ENCODE measurements around the gene FAHD1. TPM values are rescaled to one million over a fixed set of nuclear protein-coding genes. Genes with fewer than 3 reads are reported as not detected.

FAHD1 gene
- total and polyA plus RNA-seq, 9 of the 15 experiments (the other 6 are each of a cell fraction or from before 2014, with no cell fraction given), result 2.2 to 20.9 (median 10.7) TPM

DNA sequence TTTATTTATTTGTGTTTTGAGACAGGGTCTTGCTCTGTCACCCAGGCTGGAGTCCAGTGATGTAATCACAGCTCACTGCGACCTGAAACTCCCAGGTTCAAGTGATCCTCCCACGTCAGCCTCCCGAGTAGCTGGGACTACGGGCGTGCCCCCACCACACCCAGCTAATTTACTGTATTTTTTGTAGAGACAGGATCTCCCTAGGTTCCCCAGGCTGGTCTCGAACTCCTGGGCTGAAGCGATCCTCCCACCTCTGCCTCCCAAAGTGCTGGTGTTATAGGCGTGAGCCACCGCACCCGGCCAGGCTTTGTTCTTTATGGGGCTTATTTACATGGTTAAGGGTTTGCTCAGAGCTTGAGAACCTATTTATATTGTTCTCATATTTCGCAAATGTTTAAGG, 50.8 kb downstream of the FAHD1 start:
- H3K27me3 ChIP-seq (ENCODE audit: control insufficient read depth in 2 of 2, insufficient read depth in 2 of 2, low read length in 2 of 2), result peaks cover 0 to 5% of the 10 kb centered on the region in 2 experiments; a peak in 3 of 5 replicates
- H2AFZ ChIP-seq (ENCODE audit: low read depth, low read length), result no peak overlapping the region
- ChIA-PET POLR2A (interaction anchor here (0.7 to 1.7 kb wide), 6 partner anchors 8 to 517 kb away, joined by 3 to 4 read pairs (median 3); no protein-coding TSS in a partner anchor), CTCF (ENCODE audit: low intra/inter-chr PET ratio) (no interaction called here)
- in situ Hi-C loops (cut with MboI) (no loop called here), intact Hi-C loops (cut with micrococcal nuclease) (no loop called here)
- no peaks in the 10 kb centered on the region for H3K9me1 ChIP-seq (ENCODE audit: control insufficient read depth, insufficient read depth, low read length)
- FAIRE-seq, result no peak
- no peak overlapping the region for H3K4me2 ChIP-seq (ENCODE audit: insufficient read depth, low read length)
- no peaks in the 10 kb centered on the region for H3K79me2 ChIP-seq (ENCODE audit: control insufficient read depth, insufficient read depth, low read length)
- TF ChIP-seq CEBPB (tag; IDR thresholded peaks at IDR 0.05) (0 out of 2 replicates have a peak, but pooled peaks have one; percentile 39), ATF7 (IDR thresholded peaks at IDR 0.05) (peak; percentile 22; the same call in 1 of the 2 replicates), ZNF780A (CRISPR knock-in tag; IDR thresholded peaks at IDR 0.05) (no peak), EGR1 (conservative IDR thresholded peaks at IDR 0.05) (peak; percentile 25; the same call in 1 of the 2 replicates)
- TF ChIP-seq, protein P1, sequence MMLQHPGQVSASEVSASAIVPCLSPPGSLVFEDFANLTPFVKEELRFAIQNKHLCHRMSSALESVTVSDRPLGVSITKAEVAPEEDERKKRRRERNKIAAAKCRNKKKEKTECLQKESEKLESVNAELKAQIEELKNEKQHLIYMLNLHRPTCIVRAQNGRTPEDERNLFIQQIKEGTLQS (IDR thresholded peaks at IDR 0.05), result peak; percentile 52; the same call in 1 of the 2 replicates
- TF ChIP-seq, protein P1 (CRISPR knock-in tag; conservative IDR thresholded peaks at IDR 0.05), result no peak
- peak in 1 of 4 experiments; percentile 23 for DNase-seq (ENCODE audit: extremely low read depth in 1 of 4, low spot score in 3 of 4)
- no peaks in the 10 kb centered on the region for H4K20me1 ChIP-seq (replicated peaks; ENCODE audit: control insufficient read depth, insufficient read depth, low read length)
- ATAC-seq, result peak; percentile 60
- BruUV-seq (replicated peaks), result no TSS peak
- H3K9ac ChIP-seq (ENCODE audit: insufficient read depth in 1 of 2, low read depth in 2 of 2, low read length in 2 of 2), result peak overlapping the region in 1 of 2 experiments; percentile 75; a peak in 2 of 4 replicates
- H3K27ac ChIP-seq (ENCODE audit: extremely low read depth, low read depth, low read length), result no peak overlapping the region
- no peaks in the 10 kb centered on the region for H3K36me3 ChIP-seq (ENCODE audit: control insufficient read depth, insufficient read depth, low read length)
- H3K4me3 ChIP-seq, result no peak overlapping the region
- H3K9me3 ChIP-seq (replicated peaks; ENCODE audit: control insufficient read depth, insufficient read depth, low read depth, low read length), result no peaks in the 10 kb centered on the region
- 8% methylated on average over 7 of the region's 11 CpGs for WGBS (ENCODE audit: insufficient coverage, low coverage, missing lambda C conversion rate)
- peaks cover 4 to 10% of the 10 kb centered on the region in 2 experiments; a peak in 4 of 5 replicates for H3K4me1 ChIP-seq (replicated peaks in 1 of 2; ENCODE audit: control insufficient read depth in 2 of 2, insufficient read depth in 2 of 2, low read length in 2 of 2)

Measured in K562 (cell line).